OCI-LY7 (cell line): ENCODE data around the gene PIWIL1. TPM values are rescaled to one million over a fixed set of nuclear protein-coding genes. Genes with fewer than 3 reads are reported as not detected.

Source experiments
- BruUV-seq: library from RNA; stranded (reverse); fragments of 400-500 nt; replicated peaks from 2 replicates; lab custom pipeline; 2021; lab: Mats Ljungman, UMichigan
- CTCF ChIA-PET: fragments of 300-600 bp; sonication (Branson Sonifier 250); formaldehyde crosslinking; loops from one replicate; lab custom pipeline; 2022; ENCODE audit warnings: antibody characterized with exemption; ENCODE audit not compliant: unreplicated experiment; lab: Charles Lee
- POLR2A ChIA-PET: fragments of 300-600 bp; sonication (Branson Sonifier 250); formaldehyde crosslinking; loops from one replicate; lab custom pipeline; 2022; ENCODE audit warnings: antibody characterized with exemption; lab: Charles Lee
- DNase-seq: peaks from one replicate; pipeline ENCODE4 v3.0.0-alpha.2; 2015; ENCODE audit warnings: low spot score
- H2AFZ ChIP-seq: fragments of 200-600 bp; sonication (generic), shearing (Covaris generic); 2 replicates; pipeline ENCODE4 v1.6.1; 2014; ENCODE audit warnings: mild to moderate bottlenecking, antibody characterized with exemption, low read length, moderate library complexity
- H3K27ac ChIP-seq: fragments of 200-600 bp; sonication (generic); 2 replicates; pipeline ENCODE4 v1.5.1; 2014; ENCODE audit warnings: mixed run types, low read depth, mild to moderate bottlenecking, moderate library complexity, low read length, inconsistent platforms; ENCODE audit not compliant: poor library complexity, severe bottlenecking
- H3K36me3 ChIP-seq: fragments of 200-600 bp; sonication (generic); 2 replicates; pipeline ENCODE4 v1.6.1; 2014; ENCODE audit warnings: mild to moderate bottlenecking, antibody characterized with exemption, low read length, moderate library complexity, mixed read lengths; ENCODE audit not compliant: insufficient read depth
- H3K4me1 ChIP-seq: fragments of 200-600 bp; sonication (generic); 2 replicates; pipeline ENCODE4 v1.5.1; 2014; ENCODE audit warnings: mild to moderate bottlenecking, low read length; ENCODE audit not compliant: insufficient read depth, poor library complexity, severe bottlenecking
- H3K4me2 ChIP-seq: fragments of 200-600 bp; sonication (generic); 2 replicates; pipeline ENCODE4 v1.6.1; 2014; ENCODE audit warnings: mild to moderate bottlenecking, low read length
- H3K4me3 ChIP-seq: fragments of 200-600 bp; sonication (generic); 2 replicates; pipeline ENCODE4 v1.5.1; 2014; ENCODE audit warnings: mild to moderate bottlenecking, low read depth, low read length; ENCODE audit not compliant: poor library complexity, severe bottlenecking
- H3K79me2 ChIP-seq: fragments of 200-600 bp; sonication (generic); 2 replicates; pipeline ENCODE4 v1.6.1; 2016; ENCODE audit warnings: low read depth, mild to moderate bottlenecking, low read length, moderate library complexity, mixed read lengths; ENCODE audit not compliant: insufficient read depth
- H3K9me2 ChIP-seq: fragments of 200-600 bp; sonication (generic); 2 replicates; pipeline ENCODE4 v1.6.1; 2016; ENCODE audit warnings: mild to moderate bottlenecking, low read length, mixed read lengths; ENCODE audit not compliant: insufficient read depth
- H3K9me3 ChIP-seq: fragments of 200-600 bp; sonication (generic); 2 replicates; pipeline ENCODE4 v1.6.1; 2014; ENCODE audit warnings: mild to moderate bottlenecking, mixed run types, low read length, mixed read lengths
- H4K20me1 ChIP-seq: fragments of 200-600 bp; sonication (generic); 2 replicates; pipeline ENCODE4 v1.6.1; 2014; ENCODE audit warnings: mild to moderate bottlenecking, antibody characterized with exemption, low read length, moderate library complexity, mixed read lengths; ENCODE audit not compliant: insufficient read depth
- CTCF ChIP-seq: fragments of 200-600 bp; sonication (generic); conservative IDR thresholded peaks from 2 replicates; pipeline ENCODE4 v1.5.1; 2014; ENCODE audit warnings: mild to moderate bottlenecking, antibody characterized with exemption, low read length, moderate library complexity, mixed read lengths
- EZH2phosphoT487 ChIP-seq: fragments of 200-600 bp; sonication (generic); IDR thresholded peaks from 2 replicates; pipeline ENCODE4 v1.6.1; 2018; ENCODE audit warnings: low read depth, borderline replicate concordance, mild to moderate bottlenecking, mixed run types, antibody characterized with exemption, low read length, moderate library complexity, mixed read lengths
- intact Hi-C: fragments of 100-400 bp; cut with micrococcal nuclease; formaldehyde crosslinking; loops from one replicate; pipeline ENCODE4 v1.10.0; 2022; ENCODE audit not compliant: unreplicated experiment
- total RNA-seq, 2 experiments: library from RNA; depleted of rRNA in 1 of 2; stranded (reverse); fragments of >200 nt in 1 of 2; shearing (Covaris generic) in 1 of 2; gene quantifications; 2 replicates each; pipeline ENCODE4 v1.2.3, GENCODE V29; 2014 to 2022

The PIWIL1 gene
- total RNA-seq, 2 experiments from 2014 or later = not detected

- DNase-seq = no peak
- intact Hi-C loops = no loop called here
- no peaks in the 10 kb centered on the region for H3K9me2 ChIP-seq
- TF ChIP-seq CTCF = no peak
- no peak for TF ChIP-seq EZH2phosphoT487
- CTCF ChIA-PET = no interaction called here
- no peaks in the 10 kb centered on the region for H3K79me2 ChIP-seq
- POLR2A ChIA-PET = no interaction called here
- no peaks in the 10 kb centered on the region for H3K36me3 ChIP-seq
- no peak overlapping the region for H2AFZ ChIP-seq
- no peaks in the 10 kb centered on the region for H4K20me1 ChIP-seq
- no TSS peak for BruUV-seq
- no peak overlapping the region for H3K4me3 ChIP-seq
- no peak overlapping the region for H3K4me2 ChIP-seq
- no peaks in the 10 kb centered on the region for H3K4me1 ChIP-seq
- no peaks in the 10 kb centered on the region for H3K9me3 ChIP-seq
- H3K27ac ChIP-seq = no peak overlapping the region
Observed at GRCh38 chr12:130357729-130358330, 20.1 kb downstream of the PIWIL1 start.

- Histone ChIP-seq H3K4me1 (no peaks in the 10 kb centered on the region), H3K4me3 (no peak overlapping the region), H3K9me2 (no peaks in the 10 kb centered on the region), H3K36me3 (no peaks in the 10 kb centered on the region), H4K20me1 (no peaks in the 10 kb centered on the region), H3K9me3 (no peaks in the 10 kb centered on the region), H3K4me2 (no peak overlapping the region), H2AFZ (no peak overlapping the region), H3K27ac (no peak overlapping the region), H3K79me2 (no peaks in the 10 kb centered on the region)
- no peak for DNase-seq
- ChIA-PET CTCF (no interaction called here), POLR2A (no interaction called here)
- BruUV-seq = no TSS peak
- no peak for TF ChIP-seq CTCF
- TF ChIP-seq EZH2phosphoT487 = no peak
- intact Hi-C loops = no loop called here
Observed at GRCh38 chr12:130362060-130362459, 24.4 kb downstream of the PIWIL1 start.

- POLR2A ChIA-PET = interaction anchor here (0.7 kb wide), 1 partner anchor 209 kb away, joined by 3 read pairs; no protein-coding TSS in a partner anchor
Observed at GRCh38 chr12:130364578-130364977, 26.9 kb downstream of the PIWIL1 start.

More at GRCh38 chr12:130364578-130364977, 26.9 kb downstream of the PIWIL1 start:
- Histone ChIP-seq H3K4me3 (no peak overlapping the region), H3K4me2 (no peak overlapping the region), H3K79me2 (no peaks in the 10 kb centered on the region), H3K9me2 (no peaks in the 10 kb centered on the region), H3K27ac (no peak overlapping the region), H3K4me1 (no peaks in the 10 kb centered on the region), H4K20me1 (no peaks in the 10 kb centered on the region), H3K9me3 (no peaks in the 10 kb centered on the region), H2AFZ (no peak overlapping the region), H3K36me3 (no peaks in the 10 kb centered on the region)
- DNase-seq = no peak
- TF ChIP-seq CTCF (no peak), EZH2phosphoT487 (no peak)
- no TSS peak for BruUV-seq
- CTCF ChIA-PET = no interaction called here
- intact Hi-C loops = no loop called here
